ENCODE results near the gene NIT2. TPM values are rescaled to one million over a fixed set of nuclear protein-coding genes. Genes with fewer than 3 reads are reported as not detected.

Gene NIT2
- total and polyA plus RNA-seq, 2 of the 4 experiments (the other 2 are of a cell fraction) = 12.4 to 27.1 TPM

- peak overlapping the region; percentile 50 for H3K18ac ChIP-seq (ENCODE audit: low read depth, low read length)
- peak overlapping the region; percentile 77 for H3K4me3 ChIP-seq (ENCODE audit: insufficient read depth, low read depth, low read length)
- H2AK9ac ChIP-seq (replicated peaks; ENCODE audit: low read depth, low read length, poor library complexity) = peak overlapping the region; percentile 97
- ChIA-PET CTCF (interaction anchor here (0.6 to 1.1 kb wide), 2 partner anchors 51 to 250 kb away, joined by 3 to 4 read pairs; no protein-coding TSS in a partner anchor), POLR2A (ENCODE audit: unreplicated experiment) (interaction anchor here (0.5 kb wide), 1 partner anchor 855 kb away, joined by 3 read pairs; no protein-coding TSS in a partner anchor)
- H3K23ac ChIP-seq (ENCODE audit: low read depth, low read length) = peak overlapping the region; percentile 99
- peaks cover 6% of the 10 kb centered on the region for H3K4me1 ChIP-seq (ENCODE audit: control insufficient read depth, insufficient read depth, low read length)
- peak overlapping the region; percentile 64 for H2BK5ac ChIP-seq (ENCODE audit: low read depth, low read length, poor library complexity, severe bottlenecking)
- H3K27ac ChIP-seq (ENCODE audit: insufficient read depth, low read length) = peak overlapping the region; percentile 43
- H3K9me3 ChIP-seq (ENCODE audit: control insufficient read depth, insufficient read depth, low read length) = no peaks in the 10 kb centered on the region
- peak overlapping the region; percentile 98 for H3K4me2 ChIP-seq (ENCODE audit: low read depth, low read length)
- intact Hi-C loops (cut with micrococcal nuclease) = no loop called here
- peak overlapping the region; percentile 69; the same call in 1 of the 3 replicates for H2BK15ac ChIP-seq (ENCODE audit: low read depth, low read length)
- in situ Hi-C loops (cut with MboI; ENCODE audit: low sequenced_read_pairs) = no loop called here
- peak overlapping the region; percentile 75 for H3K56ac ChIP-seq (ENCODE audit: extremely low read depth, insufficient read depth, low read length)
- peak overlapping the region; percentile 78 for H3K9ac ChIP-seq (ENCODE audit: low read depth, low read length)
- peak overlapping the region; percentile 95 for H3K14ac ChIP-seq (replicated peaks; ENCODE audit: low read depth, low read length)
- no TSS peak for BruUV-seq (replicated peaks)
- H2BK120ac ChIP-seq (ENCODE audit: low read depth, low read length) = peak overlapping the region; percentile 50
- 67% methylated on average over 3 of the region's 14 CpGs; no CpG with 5 or more reads in 1 of the 2 experiments for WGBS, 2 experiments (ENCODE audit: extremely low coverage in 2 of 2, insufficient read length in 1 of 2)
- H4K5ac ChIP-seq (ENCODE audit: low read depth, low read length) = peak overlapping the region; percentile 85
- no peak for DNase-seq
- no peaks in the 10 kb centered on the region for H3K27me3 ChIP-seq (ENCODE audit: control insufficient read depth, insufficient read depth, low read length)
- ATAC-seq (ENCODE audit: low read depth) = no peak
- TF ChIP-seq BHLHE40 (IDR thresholded peaks at IDR 0.05; ENCODE audit: low read depth, low read length) (no peak), MAZ (IDR thresholded peaks at IDR 0.05; ENCODE audit: borderline replicate concordance, low read depth, low read length) (no peak), USF2 (IDR thresholded peaks at IDR 0.05; ENCODE audit: low read depth, low read length) (no peak), CHD1 (IDR thresholded peaks at IDR 0.05; ENCODE audit: low read depth, low read length) (no peak), ELK1 (IDR thresholded peaks at IDR 0.05; ENCODE audit: borderline replicate concordance, low read depth, low read length) (no peak), MXI1 (IDR thresholded peaks at IDR 0.05; ENCODE audit: borderline replicate concordance, low read depth, low read length) (no peak), MAFK (IDR thresholded peaks at IDR 0.05; ENCODE audit: low read depth, low read length) (no peak), SMC3 (IDR thresholded peaks at IDR 0.05; ENCODE audit: low read depth, low read length) (no peak), NFE2L2 (IDR thresholded peaks at IDR 0.05; ENCODE audit: low read depth, low read length) (no peak), POLR2A (IDR thresholded peaks at IDR 0.05; ENCODE audit: low read depth, low read length) (no peak), RCOR1 (IDR thresholded peaks at IDR 0.05; ENCODE audit: insufficient replicate concordance, low read length) (no peak), CEBPB (IDR thresholded peaks at IDR 0.05; ENCODE audit: low read depth, low read length) (no peak), RAD21 (IDR thresholded peaks at IDR 0.05; ENCODE audit: low read length) (no peak), CTCF (conservative IDR thresholded peaks at IDR 0.05; ENCODE audit: low read depth, low read length) (no peak), FOS (IDR thresholded peaks at IDR 0.05; ENCODE audit: low read depth, low read length) (no peak), RFX5 (IDR thresholded peaks at IDR 0.05; ENCODE audit: low read depth, low read length) (no peak)
- H3K9me1 ChIP-seq (ENCODE audit: insufficient read depth, low read length) = peaks cover 10% of the 10 kb centered on the region
- peak overlapping the region; percentile 63; the same call in 1 of the 2 replicates for H2AK5ac ChIP-seq (ENCODE audit: low read depth, low read length)
- peaks cover 3% of the 10 kb centered on the region for H3K36me3 ChIP-seq (ENCODE audit: control insufficient read depth, insufficient read depth, low read length)
- H4K20me1 ChIP-seq (ENCODE audit: insufficient read depth, low read length) = no peaks in the 10 kb centered on the region
- peaks cover 19 to 26% of the 10 kb centered on the region in 2 experiments for H3K79me1 ChIP-seq (ENCODE audit: low read depth in 1 of 2, low read length in 2 of 2)
- peak overlapping the region; percentile 100 for H2AFZ ChIP-seq (replicated peaks; ENCODE audit: low read length, poor library complexity)
- peak overlapping the region; percentile 35 for H2BK20ac ChIP-seq (ENCODE audit: low read depth, low read length)
- peak overlapping the region; percentile 59 for H3K4ac ChIP-seq (ENCODE audit: low read depth, low read length)
- H4K8ac ChIP-seq (ENCODE audit: low read depth in 2 of 2, low read length in 2 of 2) = peak overlapping the region; percentile 75 to 96
- peak overlapping the region; percentile 64 for H4K91ac ChIP-seq (ENCODE audit: insufficient read depth, low read depth, low read length)
- dilution Hi-C loops (cut with HindIII; ENCODE audit: low sequenced_read_pairs, unreplicated experiment) = no loop called here
These were observed 528 bp upstream of the NIT2 start for GRCh38 chr3:100333970-100334487.
